ENCODE measurements around the gene SERPINB10. TPM values are rescaled to one million over a fixed set of nuclear protein-coding genes. Genes with fewer than 3 reads are reported as not detected.

Gene SERPINB10
- total and polyA plus RNA-seq, 2 donors (not counting 1 experiment from before 2014, with no cell fraction given), result not detected

DNA sequence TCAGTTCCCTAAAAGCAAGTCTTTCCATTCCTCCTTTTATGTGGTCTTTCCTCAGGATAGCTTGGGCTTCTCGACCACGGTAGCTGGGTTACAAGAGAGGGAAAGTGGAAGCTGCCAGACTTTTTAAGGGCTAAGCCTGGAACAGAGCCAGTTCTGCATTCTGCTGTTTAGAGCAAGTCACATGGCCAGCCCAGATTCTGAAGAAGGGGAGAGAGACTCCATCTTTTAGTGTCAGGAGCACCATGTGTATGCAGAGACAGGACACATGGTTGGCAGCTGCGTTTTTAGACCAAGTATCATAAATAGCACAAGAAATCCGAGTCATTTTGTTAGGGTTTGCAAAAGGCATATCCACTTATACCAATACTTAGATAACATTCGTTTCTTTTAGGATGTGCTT is 46.1 kb downstream of the SERPINB10 start:
- DNase-seq (no peak), ATAC-seq (ENCODE audit: low read depth) (no peak)
- intact Hi-C loops (cut with micrococcal nuclease), result no loop called here
- WGBS (ENCODE audit: insufficient coverage), result 57% methylated on average over 2 of the region's 5 CpGs
- ChIA-PET POLR2A (no interaction called here), CTCF (interaction anchor here (1.3 to 3.5 kb wide), 2 partner anchors 10 to 17 kb away, joined by 4 to 18 read pairs; no protein-coding TSS in a partner anchor)
- Mint-ChIP-seq H3K27ac (no peak overlapping the region), H3K4me3 (no peak overlapping the region), H3K27me3 (peaks cover 6% of the 10 kb centered on the region), H3K9me3 (ENCODE audit: insufficient read depth) (no peaks in the 10 kb centered on the region), H3K4me1 (peaks cover 10% of the 10 kb centered on the region)
- Histone ChIP-seq H4K20me1 (ENCODE audit: control insufficient read depth, insufficient read depth, low read length, poor library complexity, severe bottlenecking) (no peaks in the 10 kb centered on the region), H3K9ac (ENCODE audit: low read length) (no peak overlapping the region), H2AFZ (ENCODE audit: insufficient read depth, low read depth, low read length, poor library complexity, severe bottlenecking) (no peak overlapping the region), H3K4me1 (ENCODE audit: control insufficient read depth in 2 of 2, insufficient read depth in 2 of 2, low read length in 2 of 2) (peaks cover 2 to 6% of the 10 kb centered on the region in 2 donors), H3K36me3 (replicated peaks in 1 of 2; ENCODE audit: control extremely low read depth in 1 of 2, control insufficient read depth in 1 of 2, extremely low read depth in 1 of 2, insufficient read depth in 2 of 2, low read length in 1 of 2) (no peaks in the 10 kb centered on the region), H3K79me2 (ENCODE audit: control insufficient read depth, insufficient read depth, low read length) (no peaks in the 10 kb centered on the region), H3K4me2 (replicated peaks; ENCODE audit: low read depth, low read length, poor library complexity, severe bottlenecking) (no peak overlapping the region), H3K27ac (ENCODE audit: low read length in 2 of 2) (no peak overlapping the region), H3K9me3 (ENCODE audit: control extremely low read depth in 1 of 3, control insufficient read depth in 2 of 3, insufficient read depth in 1 of 3, low read length in 2 of 3) (peaks cover 0 to 4% (median 0%) of the 10 kb centered on the region in 3 donors), H3K4me3 (ENCODE audit: control extremely low read depth in 1 of 5, extremely low read depth in 1 of 5, insufficient read depth in 1 of 5, low read depth in 2 of 5, low read length in 4 of 5) (no peak overlapping the region), H3K27me3 (replicated peaks in 1 of 4; ENCODE audit: control extremely low read depth in 1 of 4, control insufficient read depth in 3 of 4, insufficient read depth in 4 of 4, low read length in 3 of 4) (peaks cover 0 to 7% (median 1%) of the 10 kb centered on the region in 4 experiments)
- no peak for TF ChIP-seq EZH2 (IDR thresholded peaks at IDR 0.05; ENCODE audit: borderline replicate concordance, insufficient read depth, low read depth, low read length, poor library complexity, severe bottlenecking)
- TF ChIP-seq, protein P1, sequence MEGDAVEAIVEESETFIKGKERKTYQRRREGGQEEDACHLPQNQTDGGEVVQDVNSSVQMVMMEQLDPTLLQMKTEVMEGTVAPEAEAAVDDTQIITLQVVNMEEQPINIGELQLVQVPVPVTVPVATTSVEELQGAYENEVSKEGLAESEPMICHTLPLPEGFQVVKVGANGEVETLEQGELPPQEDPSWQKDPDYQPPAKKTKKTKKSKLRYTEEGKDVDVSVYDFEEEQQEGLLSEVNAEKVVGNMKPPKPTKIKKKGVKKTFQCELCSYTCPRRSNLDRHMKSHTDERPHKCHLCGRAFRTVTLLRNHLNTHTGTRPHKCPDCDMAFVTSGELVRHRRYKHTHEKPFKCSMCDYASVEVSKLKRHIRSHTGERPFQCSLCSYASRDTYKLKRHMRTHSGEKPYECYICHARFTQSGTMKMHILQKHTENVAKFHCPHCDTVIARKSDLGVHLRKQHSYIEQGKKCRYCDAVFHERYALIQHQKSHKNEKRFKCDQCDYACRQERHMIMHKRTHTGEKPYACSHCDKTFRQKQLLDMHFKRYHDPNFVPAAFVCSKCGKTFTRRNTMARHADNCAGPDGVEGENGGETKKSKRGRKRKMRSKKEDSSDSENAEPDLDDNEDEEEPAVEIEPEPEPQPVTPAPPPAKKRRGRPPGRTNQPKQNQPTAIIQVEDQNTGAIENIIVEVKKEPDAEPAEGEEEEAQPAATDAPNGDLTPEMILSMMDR (IDR thresholded peaks at IDR 0.05), result no peak

DNA sequence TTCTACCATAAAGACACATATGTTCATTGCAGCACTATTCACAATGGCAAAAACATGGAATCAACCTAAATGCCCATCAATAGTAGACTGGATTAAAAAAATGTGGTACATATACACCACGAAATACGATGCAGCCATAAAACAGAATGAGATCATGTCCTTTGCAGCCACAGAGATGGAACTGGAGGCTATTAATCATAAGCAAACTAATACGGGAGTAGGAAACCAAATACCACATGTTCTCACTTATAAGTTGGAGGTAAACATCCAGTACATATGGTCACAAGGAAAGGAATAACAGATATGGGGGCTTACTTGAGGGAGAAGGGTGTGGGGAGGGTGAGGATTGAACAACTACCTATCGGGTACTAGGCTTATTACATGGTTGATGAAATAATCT is 49.0 kb downstream of the SERPINB10 start:
- CTCF ChIA-PET, result no interaction called here
- Histone ChIP-seq H3K79me2 (ENCODE audit: control insufficient read depth, insufficient read depth, low read length) (no peaks in the 10 kb centered on the region), H3K27me3 (replicated peaks in 1 of 4; ENCODE audit: control extremely low read depth in 1 of 4, control insufficient read depth in 3 of 4, insufficient read depth in 4 of 4, low read length in 3 of 4) (no peaks in the 10 kb centered on the region), H3K36me3 (replicated peaks in 1 of 2; ENCODE audit: control extremely low read depth in 1 of 2, control insufficient read depth in 1 of 2, extremely low read depth in 1 of 2, insufficient read depth in 2 of 2, low read length in 1 of 2) (no peaks in the 10 kb centered on the region), H3K4me2 (replicated peaks; ENCODE audit: low read depth, low read length, poor library complexity, severe bottlenecking) (no peak overlapping the region), H3K4me1 (ENCODE audit: control insufficient read depth in 2 of 2, insufficient read depth in 2 of 2, low read length in 2 of 2) (no peaks in the 10 kb centered on the region), H3K9ac (ENCODE audit: low read length) (no peak overlapping the region), H4K20me1 (ENCODE audit: control insufficient read depth, insufficient read depth, low read length, poor library complexity, severe bottlenecking) (no peaks in the 10 kb centered on the region), H2AFZ (ENCODE audit: insufficient read depth, low read depth, low read length, poor library complexity, severe bottlenecking) (no peak overlapping the region), H3K27ac (ENCODE audit: low read length in 2 of 2) (no peak overlapping the region), H3K9me3 (ENCODE audit: control extremely low read depth in 1 of 3, control insufficient read depth in 2 of 3, insufficient read depth in 1 of 3, low read length in 2 of 3) (no peaks in the 10 kb centered on the region), H3K4me3 (ENCODE audit: control extremely low read depth in 1 of 5, extremely low read depth in 1 of 5, insufficient read depth in 1 of 5, low read depth in 2 of 5, low read length in 4 of 5) (no peak overlapping the region)
- WGBS (ENCODE audit: insufficient coverage), result no CpG with 5 or more reads among the region's 4 CpGs
- intact Hi-C loops (cut with micrococcal nuclease), result no loop called here
- Mint-ChIP-seq H3K27ac (no peak overlapping the region), H3K4me1 (no peaks in the 10 kb centered on the region), H3K4me3 (no peak overlapping the region), H3K27me3 (peaks cover 10% of the 10 kb centered on the region), H3K9me3 (ENCODE audit: insufficient read depth) (no peaks in the 10 kb centered on the region)
- DNase-seq (no peak), ATAC-seq (ENCODE audit: low read depth) (no peak)
- no peak for TF ChIP-seq EZH2 (IDR thresholded peaks at IDR 0.05; ENCODE audit: borderline replicate concordance, insufficient read depth, low read depth, low read length, poor library complexity, severe bottlenecking)
- TF ChIP-seq, protein P1 (IDR thresholded peaks at IDR 0.05), result no peak
- POLR2A ChIA-PET, result no interaction called here
